ENCODE results near the gene CDYL2.

The CDYL2 gene

GRCh38 chr16:80585764-80586163 is 218.6 kb downstream of the CDYL2 start:
- DNase-seq (ENCODE audit: extremely low read depth, low read depth) = no peak
- no peak for TF ChIP-seq CTCF (IDR thresholded peaks at IDR 0.05; ENCODE audit: low read depth, low read length)

- TF ChIP-seq CTCF (IDR thresholded peaks at IDR 0.05; ENCODE audit: low read depth, low read length) = no peak
- peak; percentile 25 for DNase-seq (ENCODE audit: extremely low read depth, low read depth)
Measured at GRCh38 chr16:80583466-80583865, 220.9 kb downstream of the CDYL2 start.

- TF ChIP-seq CTCF (IDR thresholded peaks at IDR 0.05; ENCODE audit: low read depth, low read length) = no peak
- DNase-seq (ENCODE audit: extremely low read depth, low read depth) = no peak
Measured at GRCh38 chr16:80580109-80580832, 224.1 kb downstream of the CDYL2 start.

- no peak for DNase-seq (ENCODE audit: extremely low read depth, low read depth)
- TF ChIP-seq CTCF (IDR thresholded peaks at IDR 0.05; ENCODE audit: low read depth, low read length) = no peak
Measured at GRCh38 chr16:80577485-80578280, 226.7 kb downstream of the CDYL2 start.

- no peak for DNase-seq (ENCODE audit: extremely low read depth, low read depth)
- no peak for TF ChIP-seq CTCF (IDR thresholded peaks at IDR 0.05; ENCODE audit: low read depth, low read length)
Measured at GRCh38 chr16:80576343-80576912, 228.0 kb downstream of the CDYL2 start.

GRCh38 chr16:80573700-80574120 is 230.7 kb downstream of the CDYL2 start:
- DNase-seq (ENCODE audit: extremely low read depth, low read depth) = no peak
- no peak for TF ChIP-seq CTCF (IDR thresholded peaks at IDR 0.05; ENCODE audit: low read depth, low read length)

GRCh38 chr16:80570106-80570478 is 234.3 kb downstream of the CDYL2 start:
- DNase-seq (ENCODE audit: extremely low read depth, low read depth) = no peak
- TF ChIP-seq CTCF (IDR thresholded peaks at IDR 0.05; ENCODE audit: low read depth, low read length) = no peak
